GM03348 (cell line): Measurements from ENCODE around the gene PRR12.

ENCODE experiments used
- DNase-seq: peaks from one replicate; pipeline ENCODE4 v3.0.0; 2012; ENCODE audit warnings: low spot score

PRR12 gene

GRCh38 chr19:49592486-49593232, 1.7 kb downstream of the PRR12 start:
- no peak for DNase-seq

DNA sequence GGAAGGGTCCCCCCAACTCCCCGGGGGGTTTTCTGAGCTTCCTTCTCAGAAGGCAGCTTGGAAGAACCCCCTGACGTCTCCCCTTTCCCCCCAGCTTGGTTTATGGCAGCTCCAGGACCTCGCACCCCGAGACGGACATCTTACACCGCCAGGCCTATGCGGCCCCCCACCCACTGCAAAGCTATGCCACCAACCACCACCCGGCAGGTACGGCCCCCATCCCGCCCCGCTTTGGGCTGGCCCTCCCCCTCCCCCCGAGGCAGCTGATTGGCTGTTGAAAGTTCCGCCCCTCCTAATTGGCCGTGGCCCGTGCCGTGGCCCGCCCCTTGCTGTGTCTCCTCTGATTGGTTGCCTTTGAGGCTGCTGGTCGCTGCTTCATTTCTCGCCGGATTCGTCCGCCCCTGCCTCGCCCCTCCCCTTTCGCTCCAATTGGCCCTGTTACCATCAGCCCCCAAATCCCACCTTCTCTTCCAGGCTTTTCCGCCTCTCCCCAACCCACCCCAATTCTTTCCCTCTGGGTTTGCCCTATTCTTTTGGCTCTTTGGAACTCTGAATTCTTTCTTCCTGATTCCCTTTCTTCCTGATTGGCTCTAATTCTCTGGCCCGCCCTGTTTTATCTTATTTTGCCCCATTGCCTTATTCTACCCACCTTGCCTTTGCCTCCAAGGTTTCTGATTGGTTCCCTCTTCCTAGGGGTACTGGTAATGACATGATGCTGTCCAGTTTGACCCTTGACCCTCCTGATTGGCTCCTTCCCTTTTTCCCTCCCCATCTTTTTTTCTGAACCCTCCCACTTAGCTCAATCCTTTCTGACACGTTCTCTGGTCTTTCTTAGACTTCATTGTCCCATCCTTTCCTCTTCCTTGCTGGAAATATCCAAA, 2.5 kb downstream of the PRR12 start:
- DNase-seq, result peak; percentile 100

DNA sequence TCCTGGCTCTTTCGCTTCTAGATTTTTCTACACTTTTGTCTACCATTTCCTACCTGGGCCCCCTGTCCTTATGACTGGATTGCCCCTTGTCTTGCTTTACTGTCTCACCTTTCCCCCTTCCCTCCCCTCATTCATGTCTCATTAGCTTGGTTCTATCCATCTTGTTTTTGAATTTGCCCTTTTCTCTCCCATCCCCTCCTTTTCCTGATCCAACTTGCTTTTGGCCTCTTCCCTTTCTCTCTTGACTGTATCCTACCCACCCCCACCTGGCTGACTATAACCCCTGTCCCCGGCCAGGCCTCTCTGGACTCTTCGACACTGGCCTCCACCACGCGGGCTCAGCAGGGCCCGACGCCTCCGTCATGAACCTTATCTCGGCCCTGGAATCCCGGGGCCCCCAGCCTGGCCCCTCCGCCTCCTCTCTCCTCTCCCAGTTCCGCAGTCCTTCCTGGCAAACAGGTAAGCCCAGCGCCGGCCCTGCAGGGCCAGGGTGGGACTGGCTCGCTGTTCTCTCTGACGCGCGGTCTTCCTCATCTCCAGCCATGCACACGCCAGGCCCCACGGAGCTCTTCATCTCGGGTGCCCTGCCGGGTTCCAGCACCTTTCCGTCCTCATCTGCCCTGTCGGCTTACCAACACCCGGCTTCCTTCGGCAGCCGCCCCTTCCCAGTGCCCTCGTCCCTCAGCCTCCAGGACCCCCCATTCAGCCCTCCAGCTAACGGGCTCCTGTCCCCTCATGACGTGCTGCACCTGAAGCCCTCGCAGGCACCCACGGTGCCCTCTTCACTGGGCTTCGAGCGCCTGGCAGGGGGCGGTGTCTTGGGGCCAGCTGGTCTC, 3.4 kb downstream of the PRR12 start:
- DNase-seq, result no peak

DNA sequence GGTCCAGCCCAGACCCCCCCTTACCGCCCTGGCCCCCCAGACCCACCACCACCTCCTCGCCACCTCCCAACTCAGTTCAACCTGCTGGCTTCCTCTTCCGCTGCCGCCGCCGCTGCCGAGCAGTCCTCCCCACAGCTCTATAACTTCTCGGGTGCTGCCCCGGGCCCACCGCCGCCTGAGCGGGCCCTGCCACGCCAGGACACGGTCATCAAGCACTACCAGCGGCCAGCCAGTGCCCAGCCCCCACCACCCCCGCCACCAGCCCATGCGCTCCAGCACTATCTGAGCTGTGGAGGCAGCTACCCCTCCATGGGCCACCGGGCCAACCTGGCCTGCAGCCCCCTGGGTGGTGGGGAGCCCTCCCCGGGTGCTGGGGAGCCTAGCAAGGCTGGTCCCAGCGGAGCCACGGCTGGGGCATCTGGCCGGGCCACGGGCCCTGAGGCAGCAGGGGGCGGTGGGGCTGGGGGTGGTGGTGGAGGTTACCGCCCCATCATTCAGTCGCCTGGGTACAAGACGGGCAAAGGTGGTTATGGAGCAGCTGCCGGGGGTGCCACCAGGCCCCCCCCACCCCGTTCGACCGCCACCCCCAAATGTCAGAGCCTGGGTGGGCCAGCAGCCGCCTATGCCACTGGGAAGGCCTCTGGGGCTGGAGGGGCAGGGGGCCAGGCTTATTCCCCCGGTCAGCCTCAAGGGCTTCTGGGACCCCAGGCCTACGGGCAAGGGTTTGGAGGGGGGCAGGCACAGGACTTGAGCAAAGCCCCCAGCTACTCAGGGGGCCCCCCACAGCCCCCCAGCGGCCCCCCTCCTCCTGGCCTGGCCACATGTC, 4.2 kb downstream of the PRR12 start:
- DNase-seq, result no peak

DNA sequence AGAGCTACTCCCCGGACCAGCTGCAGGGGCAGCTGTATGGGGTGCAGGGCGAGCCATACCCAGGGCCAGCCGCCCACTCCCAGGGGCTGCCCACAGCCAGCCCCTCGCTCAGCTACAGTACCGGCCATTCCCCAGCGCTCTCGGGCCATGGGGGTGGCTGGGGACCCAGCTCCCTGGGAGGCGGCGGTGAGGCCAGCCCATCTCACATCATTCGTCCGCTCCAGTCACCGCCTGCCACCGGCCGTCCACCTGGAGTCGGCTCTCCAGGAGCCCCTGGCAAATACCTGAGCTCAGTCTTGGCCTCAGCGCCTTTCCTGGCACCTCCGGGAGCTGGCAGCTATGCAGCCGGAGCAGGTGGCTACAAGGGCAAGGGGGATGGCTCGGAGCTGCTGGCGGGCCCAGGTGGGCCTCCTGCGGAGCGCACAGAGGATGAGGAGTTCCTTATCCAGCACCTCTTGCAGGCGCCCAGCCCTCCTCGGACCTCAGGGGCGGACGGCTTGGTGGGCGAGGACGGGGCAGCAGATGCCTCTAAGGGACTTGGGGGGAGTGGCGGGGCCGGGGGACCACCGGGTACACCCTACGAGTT, 4.9 kb downstream of the PRR12 start:
- DNase-seq, result no peak

- DNase-seq, result no peak
Observed at GRCh38 chr19:49596407-49596806, 5.4 kb downstream of the PRR12 start.

GRCh38 chr19:49596954-49597702, 6.1 kb downstream of the PRR12 start:
- DNase-seq, result no peak

DNA sequence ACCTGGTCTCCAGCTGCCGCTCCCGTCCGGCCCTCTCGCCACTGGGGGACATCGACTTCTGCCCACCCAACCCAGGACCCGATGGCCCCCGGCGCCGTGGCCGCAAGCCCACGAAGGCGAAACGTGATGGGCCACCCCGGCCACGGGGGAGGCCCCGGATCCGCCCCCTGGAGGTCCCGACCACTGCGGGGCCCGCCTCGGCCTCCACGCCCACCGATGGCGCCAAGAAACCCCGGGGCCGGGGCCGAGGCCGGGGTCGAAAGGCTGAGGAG, 6.7 kb downstream of the PRR12 start:
- no peak for DNase-seq

GRCh38 chr19:49599378-49600295, 8.7 kb downstream of the PRR12 start:
- no peak for DNase-seq

DNA sequence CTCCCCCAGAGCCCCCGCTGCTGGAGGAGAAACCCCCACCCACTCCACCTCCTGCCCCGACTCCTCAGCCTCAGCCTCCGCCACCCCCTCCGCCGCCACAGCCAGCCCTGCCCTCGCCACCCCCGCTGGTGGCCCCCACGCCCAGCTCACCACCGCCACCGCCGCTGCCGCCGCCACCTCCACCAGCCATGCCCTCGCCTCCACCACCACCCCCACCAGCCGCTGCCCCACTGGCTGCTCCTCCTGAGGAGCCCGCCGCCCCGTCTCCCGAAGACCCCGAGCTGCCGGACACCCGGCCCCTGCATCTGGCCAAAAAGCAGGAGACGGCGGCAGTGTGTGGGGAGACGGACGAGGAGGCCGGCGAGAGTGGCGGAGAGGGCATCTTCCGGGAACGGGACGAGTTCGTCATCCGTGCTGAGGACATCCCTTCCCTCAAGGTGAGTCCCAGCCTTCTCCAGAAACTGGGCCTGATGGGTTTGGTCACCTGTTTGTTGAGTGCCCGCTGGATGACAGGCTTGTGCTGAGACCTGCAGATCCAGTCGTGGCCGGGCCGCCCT, 10.6 kb downstream of the PRR12 start:
- DNase-seq, result no peak

DNA sequence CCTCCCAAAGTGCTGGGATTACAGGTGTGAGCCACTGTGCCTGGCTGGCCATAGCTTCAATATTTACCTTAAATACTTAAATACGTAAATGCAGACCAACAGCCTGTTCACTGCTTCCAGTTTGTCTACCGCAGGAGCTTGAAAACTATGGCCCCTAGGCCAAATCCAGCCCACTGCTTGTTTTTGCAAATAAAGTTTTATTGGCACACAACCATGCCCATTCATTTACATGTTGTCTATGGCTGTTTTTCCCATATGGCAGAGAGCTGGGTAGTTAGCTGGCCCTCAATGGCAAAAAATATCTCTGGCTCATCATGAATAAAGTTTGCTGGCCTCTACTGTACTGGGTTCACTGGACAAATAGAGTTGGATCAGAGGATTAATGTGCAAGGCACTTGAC, 11.8 kb downstream of the PRR12 start:
- no peak for DNase-seq

DNA sequence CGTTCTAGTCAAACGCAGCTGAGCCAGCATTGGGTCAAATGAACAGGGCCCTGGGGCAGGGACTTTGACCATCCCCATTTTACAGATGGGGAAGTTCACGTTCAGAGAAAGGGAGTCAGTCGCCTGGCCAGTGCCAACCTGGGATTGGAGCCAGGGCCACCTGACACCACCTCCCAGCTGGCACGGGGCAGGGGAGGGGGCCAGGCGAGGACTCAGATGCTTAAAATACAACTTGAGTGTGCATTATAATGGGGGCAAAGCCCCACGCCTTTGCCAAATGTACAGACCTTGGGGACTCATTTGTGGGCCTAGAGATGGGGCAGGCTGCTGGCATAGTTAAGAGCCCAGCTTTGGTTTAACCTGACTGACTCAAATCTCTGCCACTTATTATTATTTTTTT, 14.6 kb downstream of the PRR12 start:
- DNase-seq, result no peak

DNA sequence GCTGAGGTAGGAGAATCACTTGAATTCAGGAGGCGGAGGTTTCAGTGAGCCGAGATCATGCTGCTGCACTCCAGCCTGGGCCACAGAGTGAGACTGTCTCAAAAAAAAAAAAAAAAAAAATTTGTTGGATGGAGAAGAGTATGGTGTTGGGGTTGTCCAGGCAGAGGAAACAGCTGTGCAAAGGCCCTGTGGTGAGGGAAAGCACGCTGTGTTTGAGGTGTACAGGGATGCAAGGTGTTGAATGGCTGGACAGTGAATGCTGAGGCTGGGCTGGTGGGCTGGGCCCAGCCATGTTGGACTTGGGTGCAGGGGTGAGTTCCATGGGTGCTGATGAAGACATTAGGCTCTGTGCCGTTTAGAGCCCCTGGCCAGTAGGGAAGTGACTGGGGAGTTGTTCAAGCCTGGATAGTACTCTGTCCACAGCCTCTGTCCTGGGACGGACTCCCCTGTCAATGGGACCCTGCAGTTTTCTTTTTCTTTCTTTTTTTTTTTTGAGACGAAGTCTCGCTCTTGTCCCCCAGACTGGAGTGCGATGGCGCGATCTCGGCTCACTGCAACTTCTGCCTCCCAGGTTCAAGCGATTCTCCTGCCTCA, 18.6 kb downstream of the PRR12 start:
- no peak for DNase-seq

DNA sequence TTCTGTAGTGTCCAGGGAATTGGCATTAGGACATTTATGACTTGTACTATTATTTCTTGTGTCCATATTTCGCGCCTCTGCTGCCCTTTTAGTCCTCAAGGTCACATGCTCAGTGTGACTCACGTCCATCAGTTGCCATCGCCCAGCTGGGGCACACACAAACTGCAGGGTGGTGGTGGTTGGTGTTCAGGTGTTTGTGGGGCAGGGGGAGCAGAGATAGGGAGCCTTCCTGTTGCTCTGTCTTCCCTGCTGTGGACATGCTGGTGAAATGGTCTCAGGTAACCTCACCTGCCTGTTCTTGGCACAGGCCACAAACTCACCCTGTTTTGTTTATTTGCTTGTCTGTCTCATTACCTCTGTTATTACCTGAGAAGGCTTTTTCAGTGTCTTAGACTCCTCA, 22.4 kb downstream of the PRR12 start:
- no peak for DNase-seq

GRCh38 chr19:49614096-49614833, 23.3 kb downstream of the PRR12 start:
- DNase-seq, result peak; percentile 76

- no peak for DNase-seq
Observed at GRCh38 chr19:49615861-49616260, 24.9 kb downstream of the PRR12 start.

DNA sequence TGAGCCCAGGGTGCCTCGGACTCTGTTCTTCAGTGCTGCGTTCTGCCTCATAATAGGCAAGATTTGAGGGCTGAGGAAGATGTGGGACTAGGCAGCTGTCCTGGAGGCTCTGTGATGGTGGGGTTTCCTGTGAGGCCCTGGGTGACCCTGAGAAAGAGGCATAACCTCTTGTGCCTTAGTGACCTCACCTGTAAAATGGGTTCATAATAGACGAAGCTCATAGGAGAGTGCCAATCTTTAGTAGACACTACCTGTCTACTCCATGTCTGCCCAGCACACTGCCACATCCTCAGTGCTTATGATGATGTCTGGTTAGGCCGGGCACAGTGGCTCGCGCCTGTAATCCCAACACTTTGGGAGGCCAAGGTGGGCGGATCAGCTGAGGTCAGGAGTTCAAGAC, 25.6 kb downstream of the PRR12 start:
- no peak for DNase-seq

GRCh38 chr19:49616945-49617344, 26.0 kb downstream of the PRR12 start:
- no peak for DNase-seq
